GM12875 (cell line): ENCODE data around the gene MAST4.
A peak's percentile ranks its signal among the peaks of the same experiment; 100 is the strongest.

Experiments
- H3K4me3 ChIP-seq: one replicate; pipeline ENCODE4 v1.5.1; 2011; ENCODE audit warnings: low read depth, low read length, control low read depth
- TF ChIP-seq, protein P1 (sequence below): IDR thresholded peaks from 2 replicates; pipeline ENCODE4 v1.5.1; 2011; ENCODE audit warnings: low read depth, mild to moderate bottlenecking, control low read depth, inconsistent platforms, low read length, moderate library complexity, borderline replicate concordance; ENCODE audit not compliant: insufficient read depth

Gene MAST4

DNA sequence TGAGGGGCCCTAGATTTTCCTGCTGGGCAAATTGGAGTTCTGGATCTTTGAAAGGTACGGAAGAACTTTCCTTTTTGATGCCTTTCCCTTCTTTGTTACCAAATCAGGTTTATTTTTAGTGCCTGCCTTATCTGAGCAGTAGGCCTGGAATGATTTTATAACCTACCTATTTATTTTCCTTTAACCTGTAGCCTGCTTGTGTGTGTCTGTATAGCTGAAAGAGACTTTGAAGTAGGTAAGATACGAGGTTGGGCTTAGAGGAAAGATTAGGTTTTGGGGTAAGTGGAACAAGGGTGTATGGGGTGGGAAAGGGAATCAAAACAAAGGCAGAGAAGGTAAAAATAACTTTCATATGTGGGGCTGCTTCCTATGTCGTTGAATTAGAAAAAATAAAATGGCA is 389.2 kb downstream of the MAST4 start:
- H3K4me3 ChIP-seq, result no peak overlapping the region
- TF ChIP-seq, protein P1, sequence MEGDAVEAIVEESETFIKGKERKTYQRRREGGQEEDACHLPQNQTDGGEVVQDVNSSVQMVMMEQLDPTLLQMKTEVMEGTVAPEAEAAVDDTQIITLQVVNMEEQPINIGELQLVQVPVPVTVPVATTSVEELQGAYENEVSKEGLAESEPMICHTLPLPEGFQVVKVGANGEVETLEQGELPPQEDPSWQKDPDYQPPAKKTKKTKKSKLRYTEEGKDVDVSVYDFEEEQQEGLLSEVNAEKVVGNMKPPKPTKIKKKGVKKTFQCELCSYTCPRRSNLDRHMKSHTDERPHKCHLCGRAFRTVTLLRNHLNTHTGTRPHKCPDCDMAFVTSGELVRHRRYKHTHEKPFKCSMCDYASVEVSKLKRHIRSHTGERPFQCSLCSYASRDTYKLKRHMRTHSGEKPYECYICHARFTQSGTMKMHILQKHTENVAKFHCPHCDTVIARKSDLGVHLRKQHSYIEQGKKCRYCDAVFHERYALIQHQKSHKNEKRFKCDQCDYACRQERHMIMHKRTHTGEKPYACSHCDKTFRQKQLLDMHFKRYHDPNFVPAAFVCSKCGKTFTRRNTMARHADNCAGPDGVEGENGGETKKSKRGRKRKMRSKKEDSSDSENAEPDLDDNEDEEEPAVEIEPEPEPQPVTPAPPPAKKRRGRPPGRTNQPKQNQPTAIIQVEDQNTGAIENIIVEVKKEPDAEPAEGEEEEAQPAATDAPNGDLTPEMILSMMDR, result no peak

DNA sequence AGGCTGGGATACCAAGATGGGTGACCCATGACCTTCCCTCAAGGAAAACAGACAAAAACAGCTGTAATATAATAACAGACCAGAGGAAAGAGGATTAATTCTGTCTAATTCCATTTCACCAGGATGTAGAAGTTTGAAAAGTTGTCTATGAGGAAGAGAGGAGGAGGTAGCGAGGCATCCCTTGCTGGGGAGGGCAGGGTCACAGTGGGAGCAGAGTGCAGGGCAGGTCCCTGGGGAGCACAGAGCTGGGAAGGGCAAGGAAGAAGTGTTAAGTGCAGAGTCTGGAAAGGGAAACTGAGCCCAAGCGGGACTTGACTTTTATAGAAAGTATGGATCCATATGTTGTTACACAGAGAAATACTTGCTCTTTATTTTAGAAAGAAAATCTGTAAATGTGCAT is 389.8 kb downstream of the MAST4 start:
- TF ChIP-seq, protein P1, result no peak
- no peak overlapping the region for H3K4me3 ChIP-seq

DNA sequence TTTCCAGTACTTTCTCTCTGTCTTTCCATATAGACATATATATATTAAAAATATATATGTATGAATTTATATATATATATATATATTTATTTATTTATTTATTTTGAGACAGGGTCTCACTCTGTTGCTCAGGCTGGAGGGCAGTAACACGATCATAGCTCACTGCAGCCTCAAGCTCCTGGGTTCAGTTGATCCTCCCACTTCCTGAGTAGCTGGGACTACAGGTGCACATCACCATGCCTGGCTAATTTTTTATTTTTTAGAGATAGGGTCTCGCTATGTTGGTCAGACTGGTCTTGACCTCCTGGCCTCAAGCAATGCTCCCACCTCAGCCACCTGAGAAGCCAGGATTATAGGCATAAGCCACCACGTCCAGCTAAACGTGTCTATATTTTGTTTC is 390.3 kb downstream of the MAST4 start:
- no peak overlapping the region for H3K4me3 ChIP-seq
- TF ChIP-seq, protein P1, result no peak

DNA sequence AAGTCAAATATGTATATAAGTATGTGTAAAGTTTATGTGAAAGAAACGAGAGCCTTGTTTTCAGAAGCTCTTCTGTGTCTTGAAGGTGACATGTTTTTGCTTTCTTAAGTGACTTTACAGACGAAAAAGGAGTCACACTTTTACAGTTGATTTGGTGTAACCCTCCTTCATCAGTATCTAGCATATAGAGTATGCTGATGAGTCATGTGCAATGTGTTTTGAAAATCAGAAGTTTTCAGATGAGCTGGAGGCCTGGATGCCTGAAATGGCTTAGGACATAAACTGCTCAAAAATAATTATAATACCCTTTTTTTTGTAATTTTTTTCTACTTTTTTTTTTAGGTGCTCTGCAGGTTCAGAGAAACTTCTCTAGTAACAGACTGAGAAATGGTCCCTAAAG is 390.9 kb downstream of the MAST4 start:
- TF ChIP-seq, protein P1, result no peak
- no peak overlapping the region for H3K4me3 ChIP-seq

DNA sequence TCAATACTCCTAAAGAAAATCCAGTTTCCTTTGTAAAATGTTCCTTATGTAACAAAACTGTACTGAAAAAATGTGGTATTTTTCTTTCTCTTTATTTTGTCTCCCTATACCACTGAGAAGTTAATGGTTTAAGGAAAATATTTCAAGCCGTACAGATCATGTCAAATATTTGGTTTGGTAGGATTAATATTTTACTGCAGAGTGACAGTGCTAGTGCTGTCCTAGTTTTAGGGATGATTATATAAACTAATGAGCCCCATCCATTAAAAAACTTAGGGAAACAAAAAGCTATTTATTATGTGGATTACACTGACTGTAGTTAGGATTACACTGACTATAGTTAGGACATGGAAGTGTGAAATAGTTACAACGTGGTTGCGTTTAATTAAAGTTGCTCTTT is 391.3 kb downstream of the MAST4 start:
- H3K4me3 ChIP-seq, result no peak overlapping the region
- TF ChIP-seq, protein P1, result no peak

DNA sequence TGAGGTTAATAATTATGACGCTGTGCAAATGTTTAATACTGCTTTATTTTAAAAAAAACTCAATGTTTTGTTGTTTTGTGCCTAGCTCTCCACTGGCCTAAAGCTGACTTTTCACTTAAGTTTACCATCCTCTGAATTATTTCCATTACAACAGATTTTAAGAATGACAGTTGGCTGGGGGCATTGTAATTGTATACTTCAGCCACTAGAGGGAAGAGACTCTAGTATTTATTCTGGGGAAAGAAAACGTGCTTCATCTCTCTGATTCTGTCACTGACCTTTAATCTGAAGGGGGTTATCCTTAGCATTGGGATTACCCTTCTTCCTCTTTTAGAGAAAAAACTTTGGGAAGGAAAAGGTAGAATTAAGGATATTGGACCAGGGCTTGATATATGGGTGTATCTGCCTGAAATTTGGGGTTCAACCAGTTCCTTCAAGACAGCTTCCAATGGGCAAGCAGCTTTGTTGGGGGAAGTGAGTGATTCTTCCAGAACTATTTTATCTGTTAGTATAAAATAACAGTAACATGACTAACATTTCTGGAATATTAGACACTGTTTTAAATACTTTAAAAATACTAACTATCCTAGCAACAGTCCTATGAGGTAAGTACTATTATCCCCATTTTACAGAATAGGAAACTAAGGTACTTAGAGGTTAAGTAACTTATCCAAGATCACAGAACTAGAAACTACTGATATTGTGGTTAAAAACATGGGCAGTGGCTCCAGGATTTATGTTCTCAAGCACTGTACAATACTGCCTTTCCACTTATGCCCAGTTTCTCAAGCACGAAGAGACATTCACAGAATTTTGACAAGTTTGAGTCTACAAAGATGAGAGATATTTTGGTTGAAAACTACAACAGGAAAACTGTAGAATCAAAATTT is 392.0 kb downstream of the MAST4 start:
- TF ChIP-seq, protein P1, result peak; percentile 50; the same call in 1 of the 2 replicates
- no peak overlapping the region for H3K4me3 ChIP-seq

DNA sequence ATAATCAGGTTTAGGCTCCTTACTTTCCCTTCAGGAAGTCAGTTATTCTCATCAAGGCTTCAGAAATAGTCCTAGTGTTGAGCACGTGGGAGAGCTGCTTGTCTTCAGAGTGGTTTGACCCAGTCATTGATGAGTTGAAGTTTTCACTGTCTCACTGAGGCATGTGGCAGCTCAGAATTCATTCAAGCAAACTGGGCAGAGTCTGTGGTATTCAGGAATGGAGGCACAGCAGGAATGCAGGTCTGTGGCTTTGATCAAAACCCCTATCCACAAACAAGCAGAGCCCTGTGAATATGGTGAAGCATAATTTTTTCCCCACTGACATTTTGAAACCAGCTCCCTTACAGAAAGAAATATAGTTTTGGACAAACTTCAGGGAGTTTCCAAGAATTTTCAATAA is 393.1 kb downstream of the MAST4 start:
- TF ChIP-seq, protein P1, result no peak
- no peak overlapping the region for H3K4me3 ChIP-seq
